HCT116 (cell line): ENCODE measurements around the gene CBX8. TPM values are rescaled to one million over a fixed set of nuclear protein-coding genes. Genes with fewer than 3 reads are reported as not detected.

Experiments used
- ATAC-seq: fragments of 200-7000 bp; cut with Tn5 transposase; 2 replicates; pipeline ENCODE4 v1.9.1; 2020; ENCODE audit warnings: mild to moderate bottlenecking, moderate library complexity
- BruUV-seq: library from RNA; stranded (reverse); fragments of 400-500 nt; replicated peaks from 2 replicates; lab custom pipeline; 2021; lab: Mats Ljungman, UMichigan
- CTCF ChIA-PET: fragments of 300-600 bp; sonication (Branson Sonifier 250); formaldehyde crosslinking; loops from one replicate; lab custom pipeline; 2021; ENCODE audit warnings: antibody characterized with exemption; lab: Charles Lee
- POLR2A ChIA-PET: fragments of 300-600, 350-600 bp; sonication (Branson Sonifier 250); formaldehyde crosslinking; loops from one replicate; lab custom pipeline; 2021; ENCODE audit warnings: antibody characterized with exemption; lab: Charles Lee
- RAD21 ChIA-PET, 2 experiments: fragments of 300-600 bp; sonication (Branson Sonifier 250); formaldehyde crosslinking; loops; one replicate each; lab custom pipeline; 2023; ENCODE audit warnings: low total read pairs in 2 of 2; ENCODE audit not compliant: uncharacterized antibody in 2 of 2, unreplicated experiment in 2 of 2, low non-redundant PET in 1 of 2; lab: Charles Lee
- DNase-seq: peaks from one replicate; pipeline ENCODE4 v3.0.0-alpha.2; 2010; ENCODE audit warnings: low read depth, low spot score
- H2AFZ ChIP-seq: fragments of 200-600 bp; shearing (Covaris generic), sonication (generic); 2 replicates; pipeline ENCODE4 v1.6.1; 2017; ENCODE audit warnings: low read depth, mixed run types, mixed read lengths, antibody characterized with exemption, low read length; ENCODE audit not compliant: poor library complexity, severe bottlenecking
- H3K27ac ChIP-seq: 2 replicates; pipeline ENCODE4 v1.5.1; 2012; ENCODE audit warnings: low read depth, low read length
- H3K27me3 ChIP-seq: fragments of 200-600 bp; sonication (generic); 2 replicates; pipeline ENCODE4 v1.6.1; 2016; ENCODE audit warnings: mixed run types, low read length, mixed read lengths; ENCODE audit not compliant: insufficient read depth
- H3K36me3 ChIP-seq, 2 experiments: fragments of 200-500 bp in 1 of 2; fragments of 200-600 bp in 1 of 2; sonication (Bioruptor generic) in 1 of 2; sonication (generic) in 1 of 2; 2 replicates each; pipeline versions ENCODE4 v1.5.1 to v1.6.1; 2014 to 2016; ENCODE audit warnings: low read length in 2 of 2, inconsistent platforms in 1 of 2, mixed read lengths in 1 of 2, mixed run types in 1 of 2; ENCODE audit not compliant: insufficient read depth in 2 of 2, control insufficient read depth in 1 of 2
- H3K4me1 ChIP-seq, 2 experiments: fragments of 200-600 bp in 1 of 2; sonication (generic) in 1 of 2; 2 replicates each; pipeline versions ENCODE4 v1.5.1 to v1.6.1; 2012 to 2017; ENCODE audit warnings: low read length in 2 of 2, inconsistent platforms in 1 of 2, mild to moderate bottlenecking in 1 of 2, mixed read lengths in 1 of 2, mixed run types in 1 of 2, moderate library complexity in 1 of 2; ENCODE audit not compliant: insufficient read depth in 2 of 2, control insufficient read depth in 1 of 2
- H3K4me2 ChIP-seq: fragments of 200-600 bp; sonication (generic); 2 replicates; pipeline ENCODE4 v1.6.1; 2017; ENCODE audit warnings: mixed run types, low read length, mixed read lengths
- H3K4me3 ChIP-seq, 2 experiments: fragments of 200-600 bp in 1 of 2; sonication (generic) in 1 of 2; replicated peaks in 1 of 2; 2 replicates each; pipeline ENCODE4 v1.5.1; 2011 to 2016; ENCODE audit warnings: low read length in 2 of 2, control low read depth in 1 of 2, low read depth in 1 of 2, mild to moderate bottlenecking in 1 of 2, mixed read lengths in 1 of 2, mixed run types in 1 of 2
- H3K79me2 ChIP-seq: fragments of 200-600 bp; sonication (generic); 2 replicates; pipeline ENCODE4 v1.6.1; 2017; ENCODE audit warnings: mild to moderate bottlenecking, mixed run types, low read length, moderate library complexity, mixed read lengths; ENCODE audit not compliant: insufficient read depth
- H3K9ac ChIP-seq: fragments of 200-600 bp; sonication (generic); 2 replicates; pipeline ENCODE4 v1.6.1; 2016; ENCODE audit warnings: low read length, mixed read lengths
- H3K9me2 ChIP-seq: fragments of 200-600 bp; sonication (generic), shearing (Covaris generic); 2 replicates; pipeline ENCODE4 v1.6.1; 2017; ENCODE audit warnings: mixed run types, mild to moderate bottlenecking, moderate library complexity; ENCODE audit not compliant: insufficient read depth
- H3K9me3 ChIP-seq, 2 experiments: fragments of 200-500 bp in 1 of 2; fragments of 200-600 bp in 1 of 2; sonication (Bioruptor generic) in 1 of 2; sonication (generic) in 1 of 2; 2 replicates each; pipeline ENCODE4 v1.6.1; 2014 to 2017; ENCODE audit warnings: low read length in 2 of 2, mixed read lengths in 2 of 2, inconsistent platforms in 1 of 2, low read depth in 1 of 2, mild to moderate bottlenecking in 1 of 2, mixed run types in 1 of 2, moderate library complexity in 1 of 2; ENCODE audit not compliant: control insufficient read depth in 1 of 2, insufficient read depth in 1 of 2
- H4K20me1 ChIP-seq: fragments of 200-600 bp; sonication (generic), shearing (Covaris generic); 2 replicates; pipeline ENCODE4 v1.6.1; 2017; ENCODE audit warnings: mixed run types, mild to moderate bottlenecking, moderate library complexity; ENCODE audit not compliant: insufficient read depth
- CBX3 ChIP-seq: IDR thresholded peaks from 2 replicates; pipeline ENCODE4 v1.6.1; 2012; ENCODE audit warnings: low read depth
- CEBPB ChIP-seq: IDR thresholded peaks from 2 replicates; pipeline ENCODE4 v1.6.1; 2012; ENCODE audit warnings: low read depth
- CTCF ChIP-seq, 3 experiments: fragments of 200-600 bp in 1 of 3; sonication (generic) in 1 of 3; IDR thresholded peaks in 2 of 3; conservative IDR thresholded peaks in 1 of 3; 2 replicates each; pipeline ENCODE4 v1.5.1; 2012 to 2017; ENCODE audit warnings: low read depth in 2 of 3, low read length in 2 of 3, antibody characterized with exemption in 1 of 3, borderline replicate concordance in 1 of 3, control low read depth in 1 of 3, mild to moderate bottlenecking in 1 of 3, mixed read lengths in 1 of 3, mixed run types in 1 of 3, moderate library complexity in 1 of 3; ENCODE audit not compliant: insufficient read depth in 1 of 3
- ELF1 ChIP-seq: IDR thresholded peaks from 2 replicates; pipeline ENCODE4 v1.6.1; 2012; ENCODE audit warnings: low read depth, borderline replicate concordance
- EZH2 ChIP-seq: fragments of 200-600 bp; sonication (generic); IDR thresholded peaks from 2 replicates; pipeline ENCODE4 v1.6.1; 2017; ENCODE audit warnings: antibody characterized with exemption, mixed run types
- EZH2phosphoT487 ChIP-seq: fragments of 200-600 bp; IDR thresholded peaks from 2 replicates; pipeline ENCODE4 v1.6.1; 2018; ENCODE audit warnings: antibody characterized with exemption, borderline replicate concordance
- JUND ChIP-seq: IDR thresholded peaks from 2 replicates; pipeline ENCODE4 v1.6.1; 2012
- YY1 ChIP-seq: IDR thresholded peaks from 2 replicates; pipeline ENCODE4 v1.6.1; 2011; ENCODE audit warnings: low read length, low read depth, moderate library complexity, mild to moderate bottlenecking; ENCODE audit not compliant: insufficient replicate concordance; ENCODE audit errors: extremely low read depth
- ZNF274 ChIP-seq: fragments of 200-500 bp; sonication (Bioruptor generic); IDR thresholded peaks from 2 replicates; pipeline ENCODE4 v1.6.1; 2014; ENCODE audit warnings: mild to moderate bottlenecking, low read depth, low read length, inconsistent platforms
- intact Hi-C: fragments of 100-400 bp; cut with micrococcal nuclease; formaldehyde crosslinking; loops from 2 replicates; pipeline ENCODE4 v1.10.0; 2022
- total RNA-seq: library from RNA; stranded (reverse); gene quantifications from one replicate; pipeline ENCODE4 v1.2.1, GENCODE V29; 2021; ENCODE audit not compliant: unreplicated experiment

Gene CBX8
- total RNA-seq, 1 experiment from 2014 or later = 29.0 TPM

- H3K4me1 ChIP-seq = peaks cover 11 to 33% of the 10 kb centered on the region in 2 experiments; a peak in 3 of 4 replicates
- TF ChIP-seq ZNF274 (no peak), CTCF (IDR thresholded peaks at IDR 0.05 in 2 of 3, conservative IDR thresholded peaks at IDR 0.05 in 1 of 3; ENCODE audit: borderline replicate concordance in 1 of 3, insufficient read depth in 1 of 3, low read depth in 2 of 3, low read length in 2 of 3) (no peak)
- no peaks in the 10 kb centered on the region for H3K36me3 ChIP-seq
- H3K9ac ChIP-seq = no peak overlapping the region
- H3K79me2 ChIP-seq = no peaks in the 10 kb centered on the region
- H3K4me2 ChIP-seq = no peak overlapping the region
- no peaks in the 10 kb centered on the region for H3K9me3 ChIP-seq
- POLR2A ChIA-PET = interaction anchor here (0.6 kb wide), 1 partner anchor 54 kb away, joined by 3 read pairs; the partner anchor contains the start of gene CBX8
- CTCF ChIA-PET = interaction anchor here (1.3 to 1.6 kb wide), 3 partner anchors 34 to 92 kb away, joined by 3 read pairs; no protein-coding TSS in a partner anchor
- no peaks in the 10 kb centered on the region for H3K9me2 ChIP-seq
- H4K20me1 ChIP-seq = no peaks in the 10 kb centered on the region
- RAD21 ChIA-PET = no interaction called here
- H2AFZ ChIP-seq = no peak overlapping the region
- DNase-seq (no peak), ATAC-seq (no peak)
- intact Hi-C loops = loop anchor here (2.0 kb wide), 1 partner anchor 174 kb away; no protein-coding TSS in a partner anchor
- 0 out of 2 replicates have a peak, but pooled peaks cover 3% of the 10 kb centered on the region for H3K27me3 ChIP-seq
- no peak overlapping the region for H3K4me3 ChIP-seq
- H3K27ac ChIP-seq = no peak overlapping the region
- BruUV-seq = no TSS peak
Measured at GRCh38 chr17:79742951-79743476, 53.9 kb downstream of the CBX8 start.

GRCh38 chr17:79742589-79742918 lies 54.3 kb downstream of the CBX8 start:
- Histone ChIP-seq H3K9me3 (no peaks in the 10 kb centered on the region), H3K9ac (no peak overlapping the region), H3K27me3 (0 out of 2 replicates have a peak, but pooled peaks cover 3% of the 10 kb centered on the region), H2AFZ (peak overlapping the region; percentile 76), H3K36me3 (no peaks in the 10 kb centered on the region), H3K4me2 (peak overlapping the region; percentile 68; the same call in 1 of the 2 replicates), H3K27ac (no peak overlapping the region), H3K9me2 (no peaks in the 10 kb centered on the region), H4K20me1 (no peaks in the 10 kb centered on the region), H3K4me3 (no peak overlapping the region), H3K4me1 (peaks cover 11 to 33% of the 10 kb centered on the region in 2 experiments; a peak in 3 of 4 replicates), H3K79me2 (no peaks in the 10 kb centered on the region)
- TF ChIP-seq CBX3 = no peak
- no peak for TF ChIP-seq EZH2
- no peak for TF ChIP-seq CEBPB
- no peak for TF ChIP-seq JUND
- no peak for TF ChIP-seq CTCF (IDR thresholded peaks at IDR 0.05 in 2 of 3, conservative IDR thresholded peaks at IDR 0.05 in 1 of 3; ENCODE audit: borderline replicate concordance in 1 of 3, insufficient read depth in 1 of 3, low read depth in 2 of 3, low read length in 2 of 3)
- no peak for TF ChIP-seq ELF1
- no peak for TF ChIP-seq EZH2phosphoT487
- TF ChIP-seq YY1 = no peak
- no peak for TF ChIP-seq ZNF274
- DNase-seq (no peak), ATAC-seq (no peak)
- CTCF ChIA-PET = interaction anchor here (0.6 to 3.1 kb wide), 23 partner anchors 9 to 251 kb away, joined by 3 to 31 read pairs (median 5); partner anchors contain the start of genes CBX4 and CBX8
- RAD21 ChIA-PET = interaction anchor here in 1 of 2 experiments (1.3 kb wide), 1 partner anchor 47 kb away, joined by 5 read pairs; no protein-coding TSS in a partner anchor
- intact Hi-C loops = loop anchor here (2.0 kb wide), 1 partner anchor 174 kb away; no protein-coding TSS in a partner anchor
- POLR2A ChIA-PET = interaction anchor here (0.6 kb wide), 1 partner anchor 54 kb away, joined by 3 read pairs; the partner anchor contains the start of gene CBX8
- BruUV-seq = no TSS peak
